ENCODE measurements around the gene MYO5B.

MYO5B gene

GRCh38 chr18:50013363-50014138 lies 181.4 kb downstream of the MYO5B start:
- H3K79me2 ChIP-seq (ENCODE audit: control insufficient read depth, low read length), result no peaks in the 10 kb centered on the region
- H3K4me3 ChIP-seq (ENCODE audit: low read length), result no peak overlapping the region
- no peaks in the 10 kb centered on the region for H3K4me1 ChIP-seq (ENCODE audit: control insufficient read depth, low read length)
- H3K27ac ChIP-seq (ENCODE audit: low read depth, low read length), result no peak overlapping the region
- H3K36me3 ChIP-seq (ENCODE audit: control insufficient read depth, low read length), result no peaks in the 10 kb centered on the region
- no peaks in the 10 kb centered on the region for H3F3A ChIP-seq (ENCODE audit: control insufficient read depth, insufficient read depth)
- peaks cover 15% of the 10 kb centered on the region for H3K27me3 ChIP-seq (ENCODE audit: control insufficient read depth, low read length)
- no peaks in the 10 kb centered on the region for H3K9me3 ChIP-seq (ENCODE audit: control insufficient read depth, insufficient read depth, low read length)
- no peak for TF ChIP-seq CTCF (IDR thresholded peaks at IDR 0.05; ENCODE audit: low read depth, low read length, poor library complexity, severe bottlenecking)
- TF ChIP-seq EZH2phosphoT487 (IDR thresholded peaks at IDR 0.05; ENCODE audit: borderline replicate concordance, low read length), result no peak
- H3K9me2 ChIP-seq (replicated peaks; ENCODE audit: control insufficient read depth, low read length), result no peaks in the 10 kb centered on the region
- no peaks in the 10 kb centered on the region for H4K20me1 ChIP-seq (ENCODE audit: control insufficient read depth, insufficient read depth, low read depth, low read length)
- no peak overlapping the region for H3K4me2 ChIP-seq (ENCODE audit: low read length)

- H3F3A ChIP-seq (ENCODE audit: control insufficient read depth, insufficient read depth), result no peaks in the 10 kb centered on the region
- H3K4me3 ChIP-seq (ENCODE audit: low read length), result no peak overlapping the region
- H3K79me2 ChIP-seq (ENCODE audit: control insufficient read depth, low read length), result no peaks in the 10 kb centered on the region
- no peak for TF ChIP-seq EZH2phosphoT487 (IDR thresholded peaks at IDR 0.05; ENCODE audit: borderline replicate concordance, low read length)
- TF ChIP-seq CTCF (IDR thresholded peaks at IDR 0.05; ENCODE audit: low read depth, low read length, poor library complexity, severe bottlenecking), result no peak
- no peaks in the 10 kb centered on the region for H3K36me3 ChIP-seq (ENCODE audit: control insufficient read depth, low read length)
- H3K27ac ChIP-seq (ENCODE audit: low read depth, low read length), result no peak overlapping the region
- no peaks in the 10 kb centered on the region for H3K4me1 ChIP-seq (ENCODE audit: control insufficient read depth, low read length)
- H3K9me2 ChIP-seq (replicated peaks; ENCODE audit: control insufficient read depth, low read length), result no peaks in the 10 kb centered on the region
- no peaks in the 10 kb centered on the region for H4K20me1 ChIP-seq (ENCODE audit: control insufficient read depth, insufficient read depth, low read depth, low read length)
- H3K9me3 ChIP-seq (ENCODE audit: control insufficient read depth, insufficient read depth, low read length), result no peaks in the 10 kb centered on the region
- H3K4me2 ChIP-seq (ENCODE audit: low read length), result no peak overlapping the region
- peaks cover 18% of the 10 kb centered on the region for H3K27me3 ChIP-seq (ENCODE audit: control insufficient read depth, low read length)
These were observed 183.0 kb downstream of the MYO5B start for GRCh38 chr18:50011813-50012435.

GRCh38 chr18:50009773-50010335 lies 185.1 kb downstream of the MYO5B start:
- Histone ChIP-seq H3K79me2 (ENCODE audit: control insufficient read depth, low read length) (no peaks in the 10 kb centered on the region), H3K4me2 (ENCODE audit: low read length) (no peak overlapping the region), H3K9me2 (replicated peaks; ENCODE audit: control insufficient read depth, low read length) (no peaks in the 10 kb centered on the region), H3F3A (ENCODE audit: control insufficient read depth, insufficient read depth) (no peaks in the 10 kb centered on the region), H3K27me3 (ENCODE audit: control insufficient read depth, low read length) (peaks cover 15% of the 10 kb centered on the region), H3K36me3 (ENCODE audit: control insufficient read depth, low read length) (no peaks in the 10 kb centered on the region), H4K20me1 (ENCODE audit: control insufficient read depth, insufficient read depth, low read depth, low read length) (no peaks in the 10 kb centered on the region), H3K4me1 (ENCODE audit: control insufficient read depth, low read length) (no peaks in the 10 kb centered on the region), H3K4me3 (ENCODE audit: low read length) (no peak overlapping the region), H3K27ac (ENCODE audit: low read depth, low read length) (no peak overlapping the region), H3K9me3 (ENCODE audit: control insufficient read depth, insufficient read depth, low read length) (no peaks in the 10 kb centered on the region)
- TF ChIP-seq EZH2phosphoT487 (IDR thresholded peaks at IDR 0.05; ENCODE audit: borderline replicate concordance, low read length) (no peak), CTCF (IDR thresholded peaks at IDR 0.05; ENCODE audit: low read depth, low read length, poor library complexity, severe bottlenecking) (peak; percentile 74)

Measured in DOHH2 (cell line).